Subcutaneous adipose tissue (tissue), 4 donors: ENCODE results near the gene MSI2. TPM values are rescaled to one million over a fixed set of nuclear protein-coding genes. Genes with fewer than 3 reads are reported as not detected.

Experiments used
- total RNA-seq, 4 donors: library from RNA; depleted of rRNA; stranded (reverse); fragments of >200 nt; gene quantifications; one replicate each; pipeline ENCODE4 v1.1.0, GENCODE V29; 2016
- TF ChIP-seq, protein P1 (sequence below): fragments of 450-650 bp; IDR thresholded peaks from one replicate; pipeline ENCODE4 v1.5.1; 2016; ENCODE audit warnings: low read depth, mild to moderate bottlenecking, control low read depth, antibody characterized with exemption, moderate library complexity

The MSI2 gene
- total RNA-seq, 4 donors from 2014 or later: 9.5 to 12.9 (median 10.9) TPM

DNA sequence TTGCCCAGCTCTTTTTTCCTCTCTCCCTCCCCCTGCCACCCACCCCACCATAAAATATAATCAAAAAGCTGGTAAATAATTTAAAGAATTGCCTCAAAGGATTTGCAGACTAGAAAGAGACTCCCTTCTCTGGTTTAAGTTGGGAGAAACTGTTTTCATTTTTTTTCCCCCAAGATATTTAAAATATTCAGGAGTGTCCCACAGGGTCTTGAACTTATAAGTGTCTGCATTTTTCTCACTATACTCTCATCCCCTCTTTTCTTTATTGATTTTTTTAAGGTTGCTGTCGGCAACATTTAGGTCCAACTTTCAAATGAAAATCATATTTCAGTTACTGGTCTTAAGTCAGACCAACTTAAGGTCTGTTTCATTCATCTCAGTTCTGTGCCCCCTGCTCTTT lies 210.2 kb downstream of the MSI2 start:
- TF ChIP-seq, protein P1, sequence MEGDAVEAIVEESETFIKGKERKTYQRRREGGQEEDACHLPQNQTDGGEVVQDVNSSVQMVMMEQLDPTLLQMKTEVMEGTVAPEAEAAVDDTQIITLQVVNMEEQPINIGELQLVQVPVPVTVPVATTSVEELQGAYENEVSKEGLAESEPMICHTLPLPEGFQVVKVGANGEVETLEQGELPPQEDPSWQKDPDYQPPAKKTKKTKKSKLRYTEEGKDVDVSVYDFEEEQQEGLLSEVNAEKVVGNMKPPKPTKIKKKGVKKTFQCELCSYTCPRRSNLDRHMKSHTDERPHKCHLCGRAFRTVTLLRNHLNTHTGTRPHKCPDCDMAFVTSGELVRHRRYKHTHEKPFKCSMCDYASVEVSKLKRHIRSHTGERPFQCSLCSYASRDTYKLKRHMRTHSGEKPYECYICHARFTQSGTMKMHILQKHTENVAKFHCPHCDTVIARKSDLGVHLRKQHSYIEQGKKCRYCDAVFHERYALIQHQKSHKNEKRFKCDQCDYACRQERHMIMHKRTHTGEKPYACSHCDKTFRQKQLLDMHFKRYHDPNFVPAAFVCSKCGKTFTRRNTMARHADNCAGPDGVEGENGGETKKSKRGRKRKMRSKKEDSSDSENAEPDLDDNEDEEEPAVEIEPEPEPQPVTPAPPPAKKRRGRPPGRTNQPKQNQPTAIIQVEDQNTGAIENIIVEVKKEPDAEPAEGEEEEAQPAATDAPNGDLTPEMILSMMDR: no peak

DNA sequence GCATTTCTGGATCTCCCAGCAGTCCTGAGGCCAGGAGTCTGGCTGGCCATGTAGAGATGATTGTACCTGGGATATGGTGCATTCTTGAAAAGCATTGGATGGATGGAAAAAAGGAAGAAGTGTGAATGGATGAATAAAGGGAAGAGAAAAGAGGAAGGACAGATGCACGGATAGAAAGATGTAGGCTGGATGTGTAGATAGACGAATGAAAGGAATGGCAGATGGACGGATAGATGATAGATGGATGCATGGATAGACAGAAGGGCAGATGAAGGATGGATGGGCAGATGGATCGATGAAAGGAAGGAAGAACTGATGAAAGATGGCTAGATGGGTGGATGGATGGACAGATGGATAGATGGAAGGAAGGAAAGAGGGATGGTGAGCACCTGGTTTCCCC lies 210.9 kb downstream of the MSI2 start:
- TF ChIP-seq, protein P1: no peak

DNA sequence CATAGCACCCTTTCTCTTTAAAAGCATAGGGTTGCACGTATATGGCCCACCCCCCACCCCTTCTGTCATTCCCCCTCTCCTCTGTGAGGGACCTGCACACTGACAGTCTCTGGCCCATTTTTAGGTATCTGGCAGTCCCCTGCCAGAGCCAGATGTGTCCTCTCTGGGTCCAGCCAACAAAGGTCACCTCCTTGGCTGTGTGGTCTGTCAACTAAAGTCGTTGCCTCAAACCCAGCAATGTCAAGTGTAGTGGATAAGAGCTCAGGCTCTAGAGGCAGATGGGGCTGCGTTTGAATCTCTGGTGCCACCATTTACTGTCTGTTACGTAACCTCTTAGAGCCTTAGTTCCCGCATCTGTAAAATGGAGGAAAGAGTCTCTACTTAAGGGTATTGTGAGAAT lies 211.5 kb downstream of the MSI2 start:
- TF ChIP-seq, protein P1: no peak

DNA sequence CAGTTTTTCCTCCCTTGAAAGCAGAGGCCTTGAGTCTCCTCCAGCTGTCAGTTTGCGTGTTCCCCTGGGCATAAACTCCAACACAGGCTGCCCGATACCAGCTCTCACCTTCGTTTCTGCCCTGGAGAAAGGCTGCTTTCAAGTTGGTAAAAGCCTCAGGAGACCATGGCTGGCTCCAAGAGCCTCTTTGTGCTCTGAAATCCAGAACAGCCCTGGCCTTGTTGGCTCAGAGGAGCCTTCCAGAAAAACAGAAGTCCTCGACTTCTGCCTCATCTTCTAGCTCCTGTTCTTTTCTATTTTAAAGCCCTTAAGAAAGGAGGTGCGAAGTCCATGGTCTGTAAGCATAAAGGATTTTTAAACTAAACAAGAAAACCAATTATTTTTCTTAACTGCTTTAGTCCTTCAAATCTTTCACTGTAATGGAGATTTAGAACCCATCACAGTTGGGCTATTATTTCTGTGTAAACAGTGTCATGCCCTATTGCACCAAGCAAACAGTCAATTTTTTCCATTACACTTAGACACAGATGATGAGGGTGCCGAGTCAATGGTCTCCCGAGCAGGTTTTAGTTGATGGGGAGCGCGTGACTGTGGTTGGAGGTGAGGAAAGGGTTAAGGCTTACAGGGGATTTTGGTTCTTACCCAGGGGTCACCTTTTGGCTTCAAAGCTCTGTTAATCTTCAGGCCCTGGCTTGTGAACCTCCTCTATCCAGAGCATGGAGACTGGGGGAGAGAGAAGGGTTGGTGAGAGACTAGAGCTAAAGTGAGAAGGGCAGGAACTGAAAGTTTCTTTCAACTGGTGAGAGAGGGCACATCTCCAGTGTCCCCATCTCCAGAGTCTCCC lies 212.8 kb downstream of the MSI2 start:
- TF ChIP-seq, protein P1: no peak

DNA sequence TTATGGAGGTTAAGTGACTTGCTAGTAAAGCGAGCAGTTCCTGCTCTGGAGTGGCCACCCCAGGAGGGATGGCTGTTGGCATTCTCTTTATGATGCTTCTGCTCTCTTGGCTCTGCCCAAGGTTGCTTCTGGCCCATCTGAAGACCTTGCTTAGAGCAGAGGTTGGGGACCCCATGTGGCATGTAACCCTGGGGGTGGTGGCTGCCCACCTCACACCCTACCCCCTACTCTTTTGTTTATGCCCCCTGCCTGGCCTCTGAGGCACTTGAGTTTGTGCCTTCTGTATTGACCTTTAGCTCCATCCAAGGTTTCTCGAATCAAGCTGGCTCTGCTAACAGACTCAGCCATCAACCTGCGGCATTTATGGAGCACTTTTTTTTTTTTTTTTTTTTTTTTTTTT lies 214.6 kb downstream of the MSI2 start:
- TF ChIP-seq, protein P1: no peak

DNA sequence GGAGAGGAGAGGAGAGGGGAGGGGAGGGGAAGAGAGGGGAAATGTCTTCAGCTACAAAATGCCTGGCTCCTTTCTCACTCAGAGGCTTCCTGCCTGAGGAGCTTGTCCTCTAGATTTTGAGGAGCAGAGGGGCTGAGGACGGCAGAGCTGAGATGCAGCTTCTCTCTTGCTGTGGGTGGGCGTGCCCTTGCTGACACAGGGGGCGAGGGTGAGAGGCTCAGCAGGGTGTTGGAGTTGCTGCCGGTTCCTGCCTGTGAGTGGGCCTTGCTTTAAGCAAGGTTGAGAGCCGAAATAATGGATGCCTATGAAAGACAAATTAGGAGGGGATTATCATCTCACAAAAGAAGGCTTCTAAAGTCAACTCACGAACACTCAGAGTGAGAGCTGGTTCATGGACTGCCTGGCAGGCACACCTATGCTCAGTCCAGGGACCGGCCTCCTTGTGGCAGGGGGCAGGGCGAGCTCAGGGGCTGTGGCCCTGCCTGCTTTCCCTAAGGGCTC lies 215.6 kb downstream of the MSI2 start:
- TF ChIP-seq, protein P1: no peak

DNA sequence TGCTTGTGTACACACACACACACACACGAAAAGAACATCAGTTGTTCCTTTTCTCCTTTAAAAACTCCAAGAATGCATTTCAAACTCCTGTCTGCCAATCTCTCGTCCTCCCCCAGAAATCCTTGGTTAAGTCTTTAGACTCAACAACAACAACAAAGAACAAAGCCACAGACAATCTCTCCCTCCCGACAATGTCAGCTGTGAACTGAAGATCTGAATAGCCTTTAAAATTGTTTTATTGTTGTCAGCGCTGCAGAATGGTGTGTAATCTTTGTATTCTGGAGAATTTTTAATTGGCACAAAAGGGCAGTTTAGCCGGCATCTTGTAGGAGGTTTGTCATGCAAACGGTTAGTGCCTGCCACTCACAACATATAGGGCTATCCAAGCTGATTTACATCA lies 219.5 kb downstream of the MSI2 start:
- TF ChIP-seq, protein P1: no peak
